CD4-positive, alpha-beta T cell (primary cell): ENCODE measurements around the gene ACSS2. TPM values are rescaled to one million over a fixed set of nuclear protein-coding genes. Genes with fewer than 3 reads are reported as not detected.

ENCODE experiments used
- ATAC-seq: fragments of 200-7000 bp; cut with Tn5 transposase; one replicate; pipeline ENCODE4 v1.10.0; 2022; ENCODE audit warnings: mild to moderate bottlenecking; ENCODE audit not compliant: poor library complexity
- CTCF ChIA-PET: fragments of 350-600 bp; sonication (Branson Sonifier 250); formaldehyde crosslinking; loops from one replicate; lab custom pipeline; 2021; ENCODE audit warnings: antibody characterized with exemption, inconsistent platforms; lab: Charles Lee
- POLR2A ChIA-PET: fragments of 350-600 bp; sonication (Branson Sonifier 250); formaldehyde crosslinking; loops from one replicate; lab custom pipeline; 2021; ENCODE audit warnings: antibody characterized with exemption, inconsistent platforms; lab: Charles Lee
- DNase-seq, 14 experiments: peaks; one replicate each; pipeline ENCODE4 v3.0.0-alpha.2; 2013 to 2020; ENCODE audit warnings: mixed read lengths in 2 of 14
- H3K27ac ChIP-seq, 2 donors: one replicate each; pipeline versions ENCODE4 v1.5.1 to v1.7.0; 2013; ENCODE audit warnings: low read length in 2 of 2, low read depth in 1 of 2, mild to moderate bottlenecking in 1 of 2
- H3K27me3 ChIP-seq, 2 experiments: 1 replicate in 1 of 2; 2 replicates in 1 of 2; pipeline versions ENCODE4 v1.6.1 to v1.7.0; 2013; ENCODE audit warnings: low read length in 2 of 2, control low read depth in 1 of 2, mild to moderate bottlenecking in 1 of 2, moderate library complexity in 1 of 2; ENCODE audit not compliant: insufficient read depth in 2 of 2, control insufficient read depth in 1 of 2
- H3K36me3 ChIP-seq: one replicate; pipeline ENCODE4 v1.6.1; 2013; ENCODE audit warnings: low read length, control low read depth; ENCODE audit not compliant: insufficient read depth
- H3K4me1 ChIP-seq: one replicate; pipeline ENCODE4 v1.6.1; 2013; ENCODE audit warnings: low read length, control low read depth; ENCODE audit not compliant: insufficient read depth
- H3K4me3 ChIP-seq: one replicate; pipeline ENCODE4 v1.5.1; 2013; ENCODE audit warnings: mild to moderate bottlenecking, low read length, moderate library complexity
- H3K9me3 ChIP-seq, 2 experiments: 1 replicate in 1 of 2; 2 replicates in 1 of 2; pipeline versions ENCODE4 v1.6.1 to v1.7.0; 2013; ENCODE audit warnings: low read length in 2 of 2, mild to moderate bottlenecking in 2 of 2, control low read depth in 1 of 2, moderate library complexity in 1 of 2; ENCODE audit not compliant: control insufficient read depth in 1 of 2, insufficient read depth in 1 of 2
- H3K27ac Mint-ChIP-seq: one replicate; pipeline ENCODE4 v1.8.0; 2020; ENCODE audit warnings: mixed read lengths
- H3K27me3 Mint-ChIP-seq: one replicate; pipeline ENCODE4 v1.8.0; 2021; ENCODE audit warnings: mixed read lengths
- H3K36me3 Mint-ChIP-seq: one replicate; pipeline ENCODE4 v1.8.0; 2021; ENCODE audit warnings: low read depth, mixed read lengths
- H3K4me1 Mint-ChIP-seq: one replicate; pipeline ENCODE4 v1.8.0; 2021; ENCODE audit warnings: low read depth, mixed read lengths
- H3K4me3 Mint-ChIP-seq: one replicate; pipeline ENCODE4 v1.8.0; 2020; ENCODE audit warnings: mild to moderate bottlenecking, mixed read lengths
- H3K9me3 Mint-ChIP-seq: one replicate; pipeline ENCODE4 v1.8.0; 2020; ENCODE audit warnings: mixed read lengths
- intact Hi-C, 2 experiments: fragments of 100-400 bp; cut with DNase I in 1 of 2; cut with micrococcal nuclease in 1 of 2; formaldehyde crosslinking; loops; one replicate each; pipeline versions ENCODE4 v1.15.1 to v1.9.0; 2023 to 2025; cut with DNase I, micrococcal nuclease
- total RNA-seq, 174 experiments: library from RNA in 2 of 174; stranded (reverse) in 2 of 174; gene quantifications; one replicate each; pipeline ENCODE4 v1.2.3 and lab custom pipeline; 2021 to 2026
- TF ChIP-seq, protein P1 (sequence below): fragments of 200-600 bp; IDR thresholded peaks from one replicate; pipeline ENCODE4 v1.8.0; 2022; ENCODE audit warnings: antibody characterized with exemption, mild to moderate bottlenecking

Gene ACSS2
- total RNA-seq, 2 experiments from 2014 or later, result 15.6 to 18.8 TPM

GRCh38 chr20:34971561-34972235, 95.3 kb downstream of the ACSS2 start:
- H3K4me3 ChIP-seq, result no peak overlapping the region
- ATAC-seq (no peak), DNase-seq (no peak)
- intact Hi-C loops, result no loop called here
- TF ChIP-seq, protein P1, sequence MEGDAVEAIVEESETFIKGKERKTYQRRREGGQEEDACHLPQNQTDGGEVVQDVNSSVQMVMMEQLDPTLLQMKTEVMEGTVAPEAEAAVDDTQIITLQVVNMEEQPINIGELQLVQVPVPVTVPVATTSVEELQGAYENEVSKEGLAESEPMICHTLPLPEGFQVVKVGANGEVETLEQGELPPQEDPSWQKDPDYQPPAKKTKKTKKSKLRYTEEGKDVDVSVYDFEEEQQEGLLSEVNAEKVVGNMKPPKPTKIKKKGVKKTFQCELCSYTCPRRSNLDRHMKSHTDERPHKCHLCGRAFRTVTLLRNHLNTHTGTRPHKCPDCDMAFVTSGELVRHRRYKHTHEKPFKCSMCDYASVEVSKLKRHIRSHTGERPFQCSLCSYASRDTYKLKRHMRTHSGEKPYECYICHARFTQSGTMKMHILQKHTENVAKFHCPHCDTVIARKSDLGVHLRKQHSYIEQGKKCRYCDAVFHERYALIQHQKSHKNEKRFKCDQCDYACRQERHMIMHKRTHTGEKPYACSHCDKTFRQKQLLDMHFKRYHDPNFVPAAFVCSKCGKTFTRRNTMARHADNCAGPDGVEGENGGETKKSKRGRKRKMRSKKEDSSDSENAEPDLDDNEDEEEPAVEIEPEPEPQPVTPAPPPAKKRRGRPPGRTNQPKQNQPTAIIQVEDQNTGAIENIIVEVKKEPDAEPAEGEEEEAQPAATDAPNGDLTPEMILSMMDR, result no peak
- H3K9me3 ChIP-seq, result no peaks in the 10 kb centered on the region
- ChIA-PET POLR2A (no interaction called here), CTCF (interaction anchor here (0.5 kb wide), 1 partner anchor 17 kb away, joined by 3 read pairs; no protein-coding TSS in a partner anchor)
- H3K36me3 ChIP-seq, result no peaks in the 10 kb centered on the region
- Mint-ChIP-seq H3K27ac (no peak overlapping the region), H3K4me3 (no peak overlapping the region), H3K36me3 (no peaks in the 10 kb centered on the region), H3K9me3 (no peaks in the 10 kb centered on the region), H3K27me3 (no peaks in the 10 kb centered on the region), H3K4me1 (no peaks in the 10 kb centered on the region)
- H3K4me1 ChIP-seq, result no peaks in the 10 kb centered on the region
- no peak overlapping the region for H3K27ac ChIP-seq
- H3K27me3 ChIP-seq, result no peaks in the 10 kb centered on the region

DNA sequence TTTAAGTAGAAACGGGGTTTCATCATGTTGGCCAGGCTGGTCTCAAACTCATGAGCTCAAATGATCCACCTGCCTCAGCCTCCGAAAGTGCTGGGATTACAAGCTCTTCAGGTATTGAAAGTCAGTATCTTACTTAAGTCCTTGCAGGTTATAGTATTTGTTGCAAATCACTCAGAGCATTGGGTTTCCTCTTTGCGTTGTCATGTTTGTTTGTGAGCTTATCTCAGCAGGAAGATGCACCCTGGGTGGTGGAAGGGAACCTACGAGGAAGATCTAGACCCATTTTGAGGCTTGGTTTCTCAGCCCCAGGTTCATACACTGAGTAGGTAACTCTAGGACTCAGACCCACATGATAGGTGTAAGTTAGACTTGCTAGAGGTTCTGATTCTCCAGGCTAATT, 97.8 kb downstream of the ACSS2 start:
- Histone ChIP-seq H3K27ac (no peak overlapping the region), H3K36me3 (no peaks in the 10 kb centered on the region), H3K4me3 (no peak overlapping the region), H3K9me3 (no peaks in the 10 kb centered on the region), H3K27me3 (no peaks in the 10 kb centered on the region), H3K4me1 (no peaks in the 10 kb centered on the region)
- Mint-ChIP-seq H3K4me1 (no peaks in the 10 kb centered on the region), H3K4me3 (no peak overlapping the region), H3K36me3 (no peaks in the 10 kb centered on the region), H3K27me3 (peaks cover 14% of the 10 kb centered on the region), H3K27ac (no peak overlapping the region), H3K9me3 (no peaks in the 10 kb centered on the region)
- DNase-seq (no peak), ATAC-seq (no peak)
- intact Hi-C loops, result no loop called here
- POLR2A ChIA-PET, result interaction anchor here (0.6 kb wide), 1 partner anchor 968 kb away, joined by 3 read pairs; no protein-coding TSS in a partner anchor
- TF ChIP-seq, protein P1, result no peak
- CTCF ChIA-PET, result no interaction called here

DNA sequence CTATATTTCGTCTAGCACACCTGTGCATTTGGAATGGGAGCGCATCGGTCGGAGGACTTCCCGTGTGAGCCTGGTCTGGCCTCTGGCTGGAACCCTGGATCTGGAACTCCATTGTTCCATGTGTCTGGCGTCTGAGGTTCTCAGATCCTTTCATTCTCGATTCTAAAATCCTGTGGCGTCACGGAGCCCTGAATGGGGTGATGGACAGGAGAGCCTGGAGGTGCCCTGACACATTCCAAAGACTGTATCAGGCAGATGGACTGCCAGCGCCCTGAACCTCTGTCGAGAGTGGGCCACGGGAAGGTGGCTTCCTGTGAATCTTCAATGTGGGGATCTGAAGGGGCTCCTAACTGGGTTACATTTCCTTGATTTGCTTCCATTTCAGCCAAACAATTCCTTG, 99.9 kb downstream of the ACSS2 start:
- ChIA-PET CTCF (no interaction called here), POLR2A (no interaction called here)
- Mint-ChIP-seq H3K4me3 (no peak overlapping the region), H3K4me1 (no peaks in the 10 kb centered on the region), H3K9me3 (no peaks in the 10 kb centered on the region), H3K36me3 (no peaks in the 10 kb centered on the region), H3K27me3 (peaks cover 27% of the 10 kb centered on the region), H3K27ac (no peak overlapping the region)
- Histone ChIP-seq H3K36me3 (no peaks in the 10 kb centered on the region), H3K27ac (no peak overlapping the region), H3K9me3 (peaks cover 0 to 5% of the 10 kb centered on the region in 2 experiments), H3K27me3 (no peaks in the 10 kb centered on the region), H3K4me1 (no peaks in the 10 kb centered on the region), H3K4me3 (no peak overlapping the region)
- TF ChIP-seq, protein P1, result no peak
- no peak for ATAC-seq
- no peak for DNase-seq
- intact Hi-C loops, result no loop called here

Other genes starting within 250 kb of the ACSS2 start
- gene PIGU, start 199.5 kb upstream of the ACSS2 start, total RNA-seq, result 1 to 10 TPM; 4.6 to 5.5 TPM
- 10 to 100 TPM; 65.8 to 72.7 TPM for gene TP53INP2, start 172.3 kb upstream of the ACSS2 start, total RNA-seq
- gene NCOA6, start 51.0 kb upstream of the ACSS2 start, total RNA-seq, result 10 to 100 TPM; 14.6 to 16.3 TPM
- gene GGT7, start 3.8 kb upstream of the ACSS2 start, total RNA-seq, result 10 to 100 TPM; 32.4 to 32.6 TPM
- gene GSS, start 79.2 kb downstream of the ACSS2 start, total RNA-seq, result 10 to 100 TPM; 24.3 to 24.7 TPM
- gene MYH7B, start 79.3 kb downstream of the ACSS2 start, total RNA-seq, result under 1 TPM; 0.53 to 0.58 TPM
- gene TRPC4AP, start 216.2 kb downstream of the ACSS2 start, total RNA-seq, result 10 to 100 TPM; 56.3 to 60.6 TPM